NCI-H82 (cell line): ENCODE results near the gene KLHL25.

Experiments
- DNase-seq: peaks from one replicate; lab custom pipeline; 2025; lab: John Stamatoyannopoulos, UW

Gene KLHL25

GRCh38 chr15:85746641-85747040, 48.1 kb downstream of the KLHL25 start:
- no peak for DNase-seq

- DNase-seq = no peak
These were observed 49.1 kb downstream of the KLHL25 start for GRCh38 chr15:85745525-85746150.

- no peak for DNase-seq
These were observed 49.7 kb downstream of the KLHL25 start for GRCh38 chr15:85745023-85745422.

GRCh38 chr15:85744579-85744978, 50.1 kb downstream of the KLHL25 start:
- no peak for DNase-seq

- DNase-seq = no peak
These were observed 51.2 kb downstream of the KLHL25 start for GRCh38 chr15:85743392-85744055.

- peak; percentile 33 for DNase-seq
These were observed 52.4 kb downstream of the KLHL25 start for GRCh38 chr15:85742186-85742821.

- DNase-seq = no peak
These were observed 53.1 kb downstream of the KLHL25 start for GRCh38 chr15:85741662-85742061.

- no peak for DNase-seq
These were observed 53.7 kb downstream of the KLHL25 start for GRCh38 chr15:85741021-85741421.

- DNase-seq = no peak
These were observed 57.7 kb downstream of the KLHL25 start for GRCh38 chr15:85737061-85737460.

GRCh38 chr15:85733416-85733815, 61.3 kb downstream of the KLHL25 start:
- DNase-seq = no peak

- DNase-seq = peak; percentile 87
These were observed 64.5 kb downstream of the KLHL25 start for GRCh38 chr15:85730001-85730820.

- no peak for DNase-seq
These were observed 67.7 kb downstream of the KLHL25 start for GRCh38 chr15:85727068-85727467.

GRCh38 chr15:85726454-85726853, 68.3 kb downstream of the KLHL25 start:
- no peak for DNase-seq

GRCh38 chr15:85725564-85725963, 69.2 kb downstream of the KLHL25 start:
- DNase-seq = no peak

- DNase-seq = no peak
These were observed 69.7 kb downstream of the KLHL25 start for GRCh38 chr15:85725019-85725418.

GRCh38 chr15:85723960-85724945, 70.5 kb downstream of the KLHL25 start:
- no peak for DNase-seq

- DNase-seq = no peak
These were observed 72.2 kb downstream of the KLHL25 start for GRCh38 chr15:85722374-85723152.

GRCh38 chr15:85718981-85719380, 75.7 kb downstream of the KLHL25 start:
- peak; percentile 13 for DNase-seq

GRCh38 chr15:85718271-85718971, 76.3 kb downstream of the KLHL25 start:
- no peak for DNase-seq

GRCh38 chr15:85717212-85717611, 77.5 kb downstream of the KLHL25 start:
- no peak for DNase-seq
